GM19193 (cell line): ENCODE data around the gene TENT5C.
A peak's percentile ranks its signal among the peaks of the same experiment; 100 is the strongest.

Experiments
- POLR2A ChIP-seq: IDR thresholded peaks from 4 replicates; pipeline ENCODE4 v1.6.1; 2011; ENCODE audit not compliant: insufficient read depth, insufficient read length; ENCODE audit errors: extremely low read depth

Gene TENT5C

GRCh38 chr1:117644696-117645311 lies 39.0 kb downstream of the TENT5C start:
- TF ChIP-seq POLR2A: no peak

- TF ChIP-seq POLR2A: no peak
These were observed 39.5 kb downstream of the TENT5C start for GRCh38 chr1:117645343-117645742.

- no peak for TF ChIP-seq POLR2A
These were observed 40.4 kb downstream of the TENT5C start for GRCh38 chr1:117646007-117646811.

GRCh38 chr1:117646956-117647355 lies 41.1 kb downstream of the TENT5C start:
- TF ChIP-seq POLR2A: no peak

GRCh38 chr1:117648015-117648414 lies 42.2 kb downstream of the TENT5C start:
- TF ChIP-seq POLR2A: no peak

- no peak for TF ChIP-seq POLR2A
These were observed 45.2 kb downstream of the TENT5C start for GRCh38 chr1:117650840-117651568.

- TF ChIP-seq POLR2A: no peak
These were observed 45.8 kb downstream of the TENT5C start for GRCh38 chr1:117651616-117652015.

- TF ChIP-seq POLR2A: no peak
These were observed 46.6 kb downstream of the TENT5C start for GRCh38 chr1:117652421-117652820.

- no peak for TF ChIP-seq POLR2A
These were observed 47.3 kb downstream of the TENT5C start for GRCh38 chr1:117653195-117653594.

- TF ChIP-seq POLR2A: peak; percentile 17
These were observed 48.1 kb downstream of the TENT5C start for GRCh38 chr1:117653732-117654492.

GRCh38 chr1:117654493-117655219 lies 48.8 kb downstream of the TENT5C start:
- no peak for TF ChIP-seq POLR2A

GRCh38 chr1:117655220-117655577 lies 49.4 kb downstream of the TENT5C start:
- TF ChIP-seq POLR2A: no peak

GRCh38 chr1:117656202-117656641 lies 50.4 kb downstream of the TENT5C start:
- no peak for TF ChIP-seq POLR2A

- TF ChIP-seq POLR2A: no peak
These were observed 51.2 kb downstream of the TENT5C start for GRCh38 chr1:117657031-117657430.

- no peak for TF ChIP-seq POLR2A
These were observed 52.3 kb downstream of the TENT5C start for GRCh38 chr1:117657949-117658660.
